Measurements from ENCODE around the gene LMO7.

DNA sequence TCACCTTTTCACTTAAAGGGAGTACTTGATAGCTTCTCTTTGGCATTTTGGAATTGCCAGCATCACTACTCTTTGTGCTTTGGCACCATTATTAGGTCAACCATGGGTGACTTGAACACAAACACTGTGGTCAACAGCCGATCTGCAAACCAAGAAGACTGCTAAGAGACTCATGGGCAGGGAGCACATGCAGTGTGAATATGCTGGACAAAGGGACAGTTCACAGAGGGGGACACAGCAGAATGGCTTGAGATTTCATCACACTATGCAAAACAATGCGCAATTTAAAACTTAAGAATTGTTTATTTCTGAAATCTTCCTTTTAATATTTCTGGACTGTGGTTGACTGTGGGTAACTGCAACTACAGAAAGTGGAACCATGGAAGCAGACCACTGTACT is 64.4 kb downstream of the LMO7 start:
- TF ChIP-seq POLR2A (IDR thresholded peaks at IDR 0.05; ENCODE audit: low read depth, low read length) (no peak), FOS (IDR thresholded peaks at IDR 0.05; ENCODE audit: low read depth, low read length) (no peak)
